SIG-M5 (cell line): ENCODE data around the gene DCHS1.

Experiments
- DNase-seq: peaks from one replicate; lab custom pipeline; 2025; lab: John Stamatoyannopoulos, UW

DCHS1 gene

DNA sequence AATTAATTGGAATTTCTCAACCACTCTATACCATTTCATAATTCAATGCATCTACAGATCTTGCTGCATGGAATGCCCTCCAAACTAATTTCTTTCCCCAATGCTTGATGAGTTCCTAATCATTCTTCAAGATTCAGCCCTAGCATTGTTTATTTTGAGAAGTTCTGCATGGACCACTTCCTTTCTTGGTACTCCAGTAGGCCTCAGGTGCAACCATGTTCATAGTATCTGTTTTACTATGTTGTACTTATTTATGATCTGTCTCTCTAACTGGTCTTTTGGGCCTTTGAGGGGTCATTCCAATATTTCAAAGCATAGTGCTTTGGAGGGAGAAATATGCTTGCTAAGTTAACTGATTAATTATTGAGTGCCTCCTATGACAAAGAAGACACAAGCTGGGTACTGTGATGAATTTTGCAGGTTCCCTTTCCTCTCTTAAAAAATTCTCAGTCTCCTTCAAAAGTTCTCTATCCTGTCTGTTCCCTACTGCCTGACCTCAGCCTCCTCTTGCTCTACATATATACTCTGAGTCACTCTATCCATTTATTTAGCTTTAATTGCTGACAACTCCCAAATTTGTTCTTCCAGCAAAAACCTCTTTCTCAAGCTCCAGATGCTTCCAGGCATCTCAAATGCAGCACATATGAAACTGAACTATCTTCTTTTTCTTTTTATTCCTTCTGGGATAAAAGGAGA is 18.1 kb upstream of the DCHS1 start:
- DNase-seq = no peak

DNA sequence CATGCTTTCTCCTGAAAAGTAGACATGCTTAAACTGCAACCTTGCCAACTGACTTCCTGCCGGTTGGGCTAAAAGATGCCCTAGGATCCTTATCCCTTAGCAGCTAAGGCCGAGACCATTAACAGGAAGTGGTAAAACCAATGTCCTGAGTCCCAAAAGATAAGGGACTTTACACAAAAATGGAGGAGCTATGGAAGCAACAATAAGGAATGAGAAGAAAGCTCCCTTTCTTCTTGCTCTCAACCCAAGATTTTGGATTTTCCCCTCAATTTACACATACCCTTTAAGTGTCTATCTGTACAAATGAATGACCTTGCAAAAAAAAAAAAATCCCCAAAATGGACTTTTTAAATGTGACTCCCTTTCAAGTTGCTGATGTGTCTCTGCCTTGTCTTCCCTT is 16.4 kb upstream of the DCHS1 start:
- DNase-seq = no peak

DNA sequence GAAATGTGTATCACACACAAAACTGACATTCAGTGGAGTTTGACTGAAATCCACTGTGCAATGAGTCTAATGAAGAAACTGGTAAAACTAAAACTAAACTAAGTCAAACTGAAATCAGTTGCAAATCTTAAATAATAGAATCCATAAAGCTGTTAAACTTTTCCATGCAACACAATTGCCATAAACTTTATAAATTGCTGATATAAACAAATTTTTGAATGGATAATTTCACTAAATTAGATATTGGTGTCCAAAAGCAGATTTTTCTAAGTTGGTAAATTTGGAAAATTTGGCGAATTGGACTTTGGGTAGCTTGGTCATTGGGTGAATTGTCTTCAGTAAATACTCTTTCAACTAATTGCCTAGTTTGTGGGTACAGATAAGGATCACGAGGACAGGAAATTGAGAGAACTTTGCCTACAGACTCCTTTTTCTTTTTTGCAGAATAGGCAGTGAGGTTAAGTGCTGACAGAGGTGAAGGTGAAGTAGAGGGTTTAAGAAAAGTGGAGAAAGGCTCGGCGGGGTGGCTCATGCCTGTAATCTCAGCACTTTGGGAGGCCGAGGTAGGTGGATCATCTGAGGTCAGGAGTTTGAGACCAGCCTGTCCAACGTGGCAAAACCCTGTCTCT is 14.7 kb upstream of the DCHS1 start:
- DNase-seq = no peak

DNA sequence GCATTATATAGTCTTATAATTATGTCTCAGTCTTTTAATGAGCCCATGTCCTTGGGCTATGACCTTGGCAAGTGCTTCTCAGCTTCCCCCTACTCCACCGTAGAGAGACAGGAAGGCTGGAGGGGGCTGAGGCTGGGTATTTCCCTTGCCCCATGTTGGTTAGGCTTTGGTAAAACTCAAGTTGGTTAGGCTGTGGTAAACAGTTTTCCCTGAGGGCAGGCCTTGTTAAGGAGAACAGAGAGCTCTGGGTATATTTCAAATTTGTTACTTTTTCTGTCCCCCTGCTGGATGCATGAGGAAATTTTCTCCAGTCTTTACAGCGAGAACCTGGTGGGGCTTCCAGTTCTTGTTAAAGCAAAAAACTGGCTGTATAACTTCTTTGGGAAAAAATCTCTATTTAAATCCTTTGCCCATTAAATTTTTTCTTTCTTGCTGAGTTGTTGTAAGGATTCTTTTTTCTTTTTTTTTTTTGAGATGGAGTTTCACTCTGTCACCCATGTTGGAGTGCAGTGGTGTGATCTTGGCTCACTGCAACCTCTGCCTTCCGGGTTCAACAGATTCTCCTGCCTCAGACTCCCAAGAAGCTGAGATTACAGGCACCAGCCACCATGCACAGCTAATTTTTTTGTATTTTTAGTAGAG is 12.2 kb upstream of the DCHS1 start:
- no peak for DNase-seq

DNA sequence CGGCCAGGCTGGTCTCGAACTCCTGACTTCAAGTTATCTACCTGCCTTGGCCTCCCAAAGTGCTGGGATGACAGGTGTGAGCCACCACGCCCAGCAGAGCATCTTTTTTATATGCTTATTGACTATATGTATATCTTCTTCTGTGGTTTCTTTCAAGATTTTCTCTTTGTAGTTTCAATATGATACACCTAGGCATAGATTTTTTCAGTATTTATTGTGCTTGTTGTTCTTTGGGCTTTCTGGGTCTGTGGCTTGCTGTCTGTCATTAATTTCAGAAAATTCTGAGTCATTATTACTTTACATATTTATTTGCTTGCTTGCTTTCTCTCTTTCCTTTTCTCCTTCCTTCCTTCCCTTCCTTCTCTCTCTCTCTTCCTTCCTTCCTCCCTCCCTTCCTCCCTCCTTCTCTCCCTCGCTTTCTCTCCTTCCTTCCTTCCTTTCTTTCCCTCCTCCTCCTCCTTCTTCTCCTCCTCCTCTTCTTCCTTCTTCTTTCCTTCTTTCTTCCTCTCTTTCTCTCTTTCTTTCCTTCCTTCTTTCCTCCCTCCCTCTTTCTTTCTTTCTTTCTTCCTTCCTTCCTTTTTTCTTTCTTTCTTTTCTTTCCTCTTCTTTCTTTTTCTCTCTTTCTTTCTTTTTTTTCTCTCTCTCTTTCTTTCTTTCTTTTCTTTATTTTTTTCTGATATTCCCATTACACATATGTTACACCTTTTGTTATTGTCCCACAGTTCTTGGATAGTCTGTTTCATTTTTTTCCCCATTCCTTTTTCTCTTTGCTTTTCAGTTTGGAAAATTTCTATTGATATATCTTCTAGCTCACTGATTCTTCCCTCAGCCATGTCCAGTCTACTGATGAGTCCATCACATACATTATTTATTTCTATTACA is 10.9 kb upstream of the DCHS1 start:
- DNase-seq = no peak

DNA sequence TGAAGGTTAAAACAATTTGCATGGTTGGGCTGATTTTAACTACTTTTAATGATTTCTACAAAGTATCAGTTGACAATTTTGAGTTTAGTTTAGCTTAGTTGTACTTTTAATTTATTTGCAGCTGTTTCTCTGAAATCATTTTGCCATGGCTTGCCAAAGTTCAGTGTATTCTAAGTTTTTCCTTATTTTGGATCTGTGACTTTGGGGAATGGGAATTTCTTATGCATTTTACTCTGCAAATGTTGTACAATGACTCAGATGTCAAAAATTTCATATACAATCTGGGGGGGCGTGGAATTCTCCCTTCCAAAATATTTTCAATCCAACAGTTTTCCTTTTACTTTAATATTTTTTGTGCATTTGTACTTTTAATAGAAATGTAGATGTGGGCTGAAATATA is 8.9 kb upstream of the DCHS1 start:
- no peak for DNase-seq

DNA sequence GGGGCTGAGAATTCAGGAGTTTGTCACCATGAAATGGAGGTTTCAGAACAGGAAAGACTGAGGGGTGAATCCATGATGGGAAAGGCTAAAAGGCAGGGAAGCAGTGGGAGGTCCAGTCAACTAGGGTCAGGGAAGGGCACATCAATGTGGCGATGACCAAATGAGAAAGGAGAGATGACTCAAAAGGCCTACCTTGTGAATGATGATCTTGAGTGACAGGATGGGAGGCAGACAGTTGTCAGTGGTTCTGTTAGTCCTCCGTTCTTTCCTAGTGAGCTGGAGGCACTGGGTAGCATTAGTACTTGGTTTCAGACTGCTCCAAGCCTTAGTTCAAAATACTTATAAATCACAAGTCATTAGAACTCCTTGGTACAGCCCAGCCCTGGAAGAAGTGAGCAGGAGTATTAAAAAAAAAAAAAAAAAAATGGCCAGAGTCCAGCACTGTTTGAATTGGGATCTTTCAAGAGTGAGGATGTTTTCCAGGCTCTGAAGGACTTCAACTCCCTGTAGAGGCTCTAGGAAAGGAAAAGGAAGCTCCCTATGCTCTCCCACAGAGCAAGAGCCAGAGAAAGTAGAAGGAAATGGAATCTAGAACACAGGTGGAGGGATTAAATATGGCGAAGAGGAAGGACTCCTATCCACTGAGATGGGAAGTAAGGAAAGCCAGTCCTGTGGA is 8.3 kb upstream of the DCHS1 start:
- DNase-seq = no peak

DNA sequence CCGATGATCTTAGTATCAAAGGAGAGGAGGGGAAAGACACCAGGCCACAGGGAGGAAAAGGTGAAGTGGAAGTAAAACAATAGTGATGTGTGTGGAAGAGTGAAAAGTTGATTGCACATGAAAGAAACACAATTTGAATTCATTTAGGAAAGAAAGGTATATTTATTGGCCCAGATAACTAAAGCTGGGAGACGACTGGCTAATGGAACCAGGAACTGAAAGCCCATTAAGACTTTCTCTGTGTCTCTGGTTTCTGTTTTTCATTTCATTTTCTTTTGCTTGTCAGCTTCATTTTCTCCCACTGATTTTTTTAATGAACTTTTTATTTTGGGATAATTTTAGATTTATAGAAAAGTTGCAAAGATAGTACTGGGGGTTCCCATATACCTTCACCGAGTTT is 5.1 kb upstream of the DCHS1 start:
- no peak for DNase-seq

DNA sequence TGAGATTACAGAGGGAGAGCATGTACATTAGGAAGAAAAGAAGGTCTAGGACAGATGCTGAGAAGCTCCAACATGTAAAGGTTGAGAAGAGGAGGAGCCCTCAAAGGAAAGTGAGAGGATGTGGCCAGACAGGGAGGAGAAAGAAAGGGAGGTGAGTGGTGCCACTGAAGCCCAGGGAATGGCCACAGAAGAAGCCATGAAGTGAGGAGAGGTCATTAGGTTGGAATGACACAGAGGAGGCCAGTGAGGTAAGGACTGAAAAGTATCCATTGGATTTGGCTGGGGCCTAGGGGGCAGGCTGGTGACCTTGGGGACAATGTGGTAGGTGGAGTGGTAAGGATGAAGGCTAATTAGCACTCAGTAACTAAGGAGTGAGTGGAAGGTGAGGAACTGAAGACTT is 3.0 kb upstream of the DCHS1 start:
- DNase-seq = no peak

DNA sequence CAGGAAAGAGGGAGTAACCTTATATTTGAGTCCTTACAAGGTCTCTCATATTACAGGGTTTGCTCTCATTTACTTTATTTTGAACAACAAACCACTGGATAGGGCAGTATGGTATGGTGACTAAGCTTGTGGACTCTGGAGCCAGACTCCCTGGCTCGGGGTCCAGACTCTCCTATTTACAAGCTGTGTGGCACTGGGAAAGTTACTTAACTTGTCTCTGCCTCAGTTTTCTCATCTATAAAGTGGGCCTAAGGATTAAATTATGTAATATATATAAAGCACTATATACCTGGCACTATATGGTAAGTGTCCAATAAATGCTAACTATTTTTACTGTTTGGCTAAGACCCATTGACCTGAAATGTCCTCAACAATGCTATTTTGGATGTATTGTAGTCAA is 1.7 kb upstream of the DCHS1 start:
- DNase-seq = no peak

DNA sequence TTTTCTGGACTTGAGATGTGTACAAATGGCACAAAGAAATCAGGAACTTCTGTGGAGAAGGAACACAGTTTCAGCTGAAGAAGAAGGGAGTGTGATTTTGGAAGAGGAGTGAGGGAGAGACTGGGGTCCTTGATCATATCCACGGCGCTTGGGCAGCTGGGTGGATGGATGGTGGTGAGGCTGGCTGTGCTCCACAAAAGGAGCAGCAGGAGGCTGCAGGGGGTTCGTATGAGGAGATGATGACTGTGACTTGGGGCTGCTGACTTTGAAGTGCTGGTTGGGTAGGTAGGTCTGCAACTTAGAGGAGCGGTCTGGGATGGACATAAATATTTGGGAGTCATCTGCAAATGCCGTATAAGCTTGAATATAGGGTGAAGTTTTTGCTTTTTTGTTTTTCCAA is 1.3 kb upstream of the DCHS1 start:
- no peak for DNase-seq

DNA sequence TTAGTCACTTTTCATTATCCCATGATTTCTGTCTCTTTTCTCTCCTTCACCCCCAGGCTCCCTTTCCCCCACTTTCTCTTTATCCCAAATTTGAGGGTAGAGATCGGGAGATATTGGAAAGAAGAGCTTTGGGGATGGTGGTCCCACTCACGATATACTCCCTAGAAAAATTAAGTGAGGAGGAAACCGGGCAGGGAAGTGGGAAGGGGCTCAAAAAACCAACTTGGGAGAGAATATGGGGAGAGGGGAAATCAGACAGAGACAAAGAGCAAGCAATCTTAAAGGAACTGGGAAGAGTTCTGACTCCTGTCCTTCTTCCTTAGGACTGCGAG is 941 bp upstream of the DCHS1 start:
- DNase-seq = no peak

DNA sequence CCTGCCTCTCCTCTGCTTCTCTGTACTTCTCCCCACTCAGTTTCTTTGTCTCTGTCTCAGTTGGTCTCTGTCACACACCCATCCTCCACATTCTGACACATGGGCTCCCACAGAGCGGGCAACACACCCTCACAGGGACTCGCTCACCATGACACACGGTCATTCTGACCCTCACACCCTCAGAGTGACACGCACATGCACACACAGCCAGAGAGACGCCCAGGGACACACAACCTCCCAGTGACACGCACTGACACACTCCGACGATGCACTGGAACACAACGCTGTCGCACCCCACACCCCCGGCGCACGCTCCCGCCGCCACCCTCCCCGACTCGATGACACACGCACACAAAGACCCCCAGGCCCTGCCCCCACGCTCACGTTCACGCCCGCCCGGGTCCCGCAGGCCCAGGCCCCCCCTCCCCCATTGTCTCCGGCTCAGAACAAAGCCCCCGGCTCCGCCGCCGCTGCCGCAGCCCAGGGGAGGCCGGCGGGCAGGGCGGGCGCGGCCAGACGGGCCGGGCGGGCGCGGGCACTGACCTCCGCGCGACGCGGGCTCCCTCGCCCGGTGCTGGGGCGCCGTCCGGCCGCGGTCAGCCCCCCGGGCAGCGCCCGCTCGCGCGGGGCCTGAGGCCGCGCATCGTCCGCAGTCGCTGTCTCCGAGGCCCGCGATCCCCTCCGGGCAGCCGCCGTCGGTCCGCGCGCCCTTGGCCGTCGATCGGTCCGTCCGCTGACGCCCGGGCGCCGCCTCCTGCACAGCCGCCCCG is 404 bp downstream of the DCHS1 start:
- DNase-seq = no peak

DNA sequence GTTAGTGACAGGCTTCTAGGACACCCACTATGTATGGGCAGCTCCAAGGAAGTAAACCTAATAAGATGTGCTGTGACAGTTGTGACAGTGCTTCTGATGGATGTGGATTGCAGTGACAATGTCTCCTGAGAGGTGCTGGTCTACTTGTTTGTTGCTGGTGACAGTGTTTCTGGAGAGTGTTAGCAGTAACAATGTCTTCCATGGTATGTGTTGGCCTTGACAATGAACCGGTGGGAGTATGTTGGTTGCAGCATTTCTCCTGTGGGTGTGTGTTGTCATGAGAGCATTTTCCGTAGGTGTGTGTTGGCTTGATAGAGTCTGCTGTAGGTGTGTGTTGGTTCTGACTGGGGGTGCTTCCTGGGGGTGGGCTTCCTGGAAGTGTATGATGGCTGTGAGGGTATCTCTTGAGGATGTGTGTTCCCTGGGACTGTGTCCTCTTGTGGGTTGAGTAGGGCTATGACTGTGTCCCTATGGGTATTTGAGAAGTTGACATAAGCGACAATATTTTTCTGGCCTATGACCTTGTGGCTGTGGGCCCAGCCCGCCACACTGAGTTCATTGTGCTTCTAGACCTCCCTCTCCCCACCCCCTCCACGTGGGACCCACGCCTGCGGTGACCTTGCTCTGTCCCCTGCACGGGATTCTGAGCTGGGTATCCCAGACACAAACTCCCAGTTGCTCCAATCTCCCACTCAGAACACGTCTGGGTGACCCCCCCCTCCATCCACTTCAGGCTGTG is 1.2 kb downstream of the DCHS1 start:
- no peak for DNase-seq

DNA sequence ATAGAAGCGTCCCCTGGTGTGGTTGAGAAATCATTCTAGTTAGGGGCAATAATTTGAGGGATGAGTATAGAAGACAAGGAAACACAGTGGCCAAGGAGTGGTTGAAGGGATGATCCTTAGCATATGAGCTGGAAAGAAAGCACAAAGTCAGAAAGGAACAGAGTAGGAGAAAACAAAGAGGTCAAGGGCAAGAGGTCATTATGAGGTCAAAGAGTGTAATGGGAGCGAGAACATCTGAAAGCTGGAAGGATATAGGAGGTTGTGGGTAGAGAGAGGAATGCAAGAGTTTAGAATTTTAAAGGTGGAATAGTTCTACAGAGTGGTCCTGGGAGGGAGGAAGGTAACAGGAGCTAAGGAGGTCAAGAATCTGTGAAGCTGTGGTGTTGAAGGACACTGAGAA is 2.0 kb downstream of the DCHS1 start:
- no peak for DNase-seq

DNA sequence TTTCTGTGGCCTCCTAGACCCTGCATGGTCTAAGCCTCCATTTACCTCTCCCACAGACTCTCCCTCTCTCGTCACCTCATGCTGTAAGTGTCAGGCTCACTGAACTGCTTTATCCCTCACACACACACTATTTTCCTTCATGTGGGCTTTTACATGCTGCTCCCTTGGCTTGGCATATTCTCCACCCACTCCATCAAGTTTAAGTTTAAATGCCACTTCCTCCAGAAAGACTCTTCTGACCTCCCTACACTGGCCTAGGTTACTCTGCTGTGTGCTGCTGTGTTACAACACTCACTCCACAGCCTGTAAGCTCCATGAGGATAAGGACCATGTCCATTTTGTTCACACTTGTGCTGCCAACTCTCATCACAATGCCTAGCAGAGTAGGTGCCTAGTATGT is 2.5 kb downstream of the DCHS1 start:
- DNase-seq = no peak

DNA sequence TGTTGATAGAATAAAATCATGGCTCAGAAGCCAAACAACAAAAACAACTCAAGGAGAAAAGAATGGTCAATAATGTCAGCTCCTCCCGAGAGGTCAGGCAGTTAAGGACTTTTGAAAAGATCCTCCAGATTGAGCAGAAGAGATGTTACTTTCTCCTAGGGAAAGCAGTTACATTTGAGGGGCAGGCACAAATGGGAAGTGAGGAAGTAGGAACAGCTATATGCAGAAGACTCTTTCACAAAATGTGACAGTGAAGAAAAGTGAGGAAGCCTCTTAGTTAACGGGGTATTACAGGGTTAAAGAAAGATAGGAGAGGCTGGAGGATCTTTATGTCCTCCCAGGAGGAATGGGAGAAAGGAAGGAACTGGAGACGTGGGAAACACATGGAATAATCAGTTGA is 3.4 kb downstream of the DCHS1 start:
- DNase-seq = no peak

DNA sequence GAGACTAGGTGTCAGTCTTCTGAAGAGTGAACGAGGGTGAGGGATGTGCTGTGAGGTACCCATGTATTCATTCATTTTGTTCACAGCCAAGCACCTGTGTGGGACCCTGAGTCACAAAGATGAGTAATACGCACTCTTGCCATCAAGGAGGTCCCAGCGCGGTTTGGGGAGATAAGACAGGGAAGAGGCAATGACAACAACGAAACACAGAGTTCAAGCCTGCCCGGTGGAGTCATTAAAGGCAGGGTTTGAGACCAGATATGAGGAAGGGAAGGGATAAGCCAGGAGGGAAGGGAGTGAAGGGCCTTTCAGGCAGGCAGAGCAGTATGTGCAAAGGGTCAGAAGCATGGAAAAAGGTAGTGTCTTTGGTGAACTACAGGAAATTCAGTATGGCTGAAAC is 4.6 kb downstream of the DCHS1 start:
- no peak for DNase-seq

DNA sequence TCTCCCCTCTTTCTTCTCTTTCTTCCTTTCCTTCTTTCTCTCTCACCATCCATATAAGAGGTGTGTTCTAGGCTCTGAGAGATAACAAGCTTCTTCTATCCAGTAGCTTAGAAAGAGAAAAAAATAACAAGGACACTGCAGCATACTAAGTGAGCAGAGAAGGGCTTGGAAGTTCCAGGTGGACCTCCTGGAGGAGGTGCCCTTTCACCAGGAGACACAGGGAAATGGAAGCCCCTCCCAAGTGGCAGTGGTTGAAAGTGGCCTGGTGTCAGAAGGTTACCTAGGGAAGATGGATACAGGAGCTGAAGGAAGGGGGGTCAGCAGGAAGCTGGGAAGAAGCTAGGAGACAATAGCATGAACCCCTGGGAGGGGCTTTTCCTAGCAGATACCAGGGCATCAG is 5.5 kb downstream of the DCHS1 start:
- no peak for DNase-seq

DNA sequence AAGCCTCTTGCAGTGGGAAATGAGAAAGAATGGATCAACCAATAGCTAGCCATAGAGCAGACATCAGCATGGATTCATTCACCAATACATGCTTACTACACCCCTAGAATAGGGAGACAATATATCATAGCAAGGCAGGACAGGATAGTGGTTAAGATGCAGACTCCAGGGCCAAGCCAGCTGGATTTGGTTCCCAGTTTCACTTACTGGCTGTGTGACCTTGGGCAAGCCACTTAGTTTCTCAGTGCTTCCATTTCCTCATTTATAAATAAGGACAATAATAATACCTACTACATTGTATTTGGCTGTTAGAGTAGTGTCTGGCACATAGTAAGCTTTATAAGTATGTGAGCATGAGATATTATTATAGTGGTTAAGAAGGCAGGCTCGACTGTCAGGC is 7.1 kb downstream of the DCHS1 start:
- DNase-seq = no peak

DNA sequence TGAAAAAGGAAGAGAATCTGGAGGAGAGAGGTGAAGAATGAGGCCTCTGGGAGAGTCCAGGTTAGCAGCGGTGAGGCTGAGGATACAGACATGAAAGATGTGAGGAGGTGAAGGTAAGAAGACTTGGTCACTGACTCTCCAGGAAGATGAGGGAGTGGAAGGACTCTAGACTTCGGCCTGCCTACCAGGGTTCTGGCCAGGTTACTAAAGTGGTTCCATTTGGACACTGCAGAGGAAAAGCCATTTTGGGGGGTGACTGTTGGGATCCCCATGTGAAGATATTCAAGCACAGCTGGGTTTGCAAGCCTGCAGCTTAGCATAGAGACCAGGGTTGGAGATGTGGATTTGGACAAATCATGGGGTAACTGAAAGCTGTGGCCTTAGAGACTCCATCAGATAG is 7.8 kb downstream of the DCHS1 start:
- no peak for DNase-seq
